GM19238 (cell line): Measurements from ENCODE around the gene RAPGEF3.
A peak's percentile ranks its signal among the peaks of the same experiment; 100 is the strongest.

Experiments used
- DNase-seq: peaks from one replicate; pipeline ENCODE4 v3.0.0; 2011; ENCODE audit warnings: low spot score; ENCODE audit not compliant: insufficient read length

Gene RAPGEF3

DNA sequence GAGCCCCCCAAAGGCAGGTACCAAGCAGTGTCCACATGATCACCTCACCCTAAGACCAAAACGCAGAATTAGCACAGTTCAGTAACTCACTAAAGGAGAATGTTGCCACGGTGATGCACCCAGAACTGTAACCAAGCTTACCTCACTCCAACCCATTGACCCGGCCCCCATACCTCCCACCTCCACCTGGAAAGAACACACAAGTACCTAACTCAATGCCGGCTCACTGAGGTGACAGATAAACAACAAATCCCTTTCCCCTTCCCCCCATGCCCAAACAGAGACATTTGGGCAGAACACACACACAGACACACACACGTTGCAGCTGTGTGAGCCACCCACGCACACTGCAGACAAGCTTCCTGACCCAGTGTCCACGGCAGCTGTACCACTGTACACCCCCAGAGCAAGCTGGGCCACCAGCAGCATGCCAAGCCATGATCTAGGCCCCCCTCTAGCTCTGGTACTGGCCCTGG, 1.3 kb downstream of the RAPGEF3 start:
- DNase-seq: no peak

DNA sequence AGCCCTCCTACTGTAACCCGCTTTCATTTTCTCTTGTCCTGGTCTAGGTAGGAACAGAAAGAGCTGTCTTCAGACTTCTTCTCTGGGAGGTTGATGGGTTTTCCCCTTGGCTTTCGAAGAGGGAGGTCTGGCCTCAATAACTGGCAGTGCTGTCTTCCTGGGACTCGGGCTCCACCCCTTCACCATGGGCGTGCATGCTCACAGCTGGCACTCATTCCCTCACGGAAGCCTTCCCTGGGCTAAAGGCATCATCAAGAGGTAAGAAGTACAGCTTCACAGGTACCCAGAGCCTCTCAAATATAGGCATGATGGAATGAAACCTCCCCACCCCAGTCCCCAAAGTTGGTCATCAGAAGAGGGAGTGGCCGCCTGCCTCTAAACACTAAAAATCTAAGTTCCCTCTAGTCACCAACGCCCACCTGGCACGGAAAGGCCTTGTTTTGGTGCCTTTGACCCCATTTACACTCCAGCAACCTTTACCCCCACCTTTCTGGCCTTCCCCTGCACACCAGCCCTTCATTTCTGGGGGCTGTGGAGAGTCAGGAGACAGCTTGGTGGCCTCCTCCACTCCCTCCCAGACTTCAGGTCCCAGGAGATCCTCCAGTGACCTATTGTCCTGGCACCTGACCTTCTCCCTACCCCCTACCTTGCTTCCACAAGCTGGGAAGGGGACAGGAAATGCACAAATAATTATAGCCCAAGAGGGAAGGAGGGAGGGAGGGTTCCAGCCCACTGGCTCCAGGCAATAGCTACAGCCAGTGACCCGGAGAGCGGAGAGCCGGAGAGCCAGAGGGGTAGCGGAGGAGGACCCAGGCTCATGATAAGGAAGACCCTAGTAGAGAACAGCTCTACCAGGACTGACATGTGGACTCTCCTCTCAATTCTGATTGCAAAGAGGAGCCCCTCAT, 2.8 kb downstream of the RAPGEF3 start:
- peak; percentile 75 for DNase-seq

DNA sequence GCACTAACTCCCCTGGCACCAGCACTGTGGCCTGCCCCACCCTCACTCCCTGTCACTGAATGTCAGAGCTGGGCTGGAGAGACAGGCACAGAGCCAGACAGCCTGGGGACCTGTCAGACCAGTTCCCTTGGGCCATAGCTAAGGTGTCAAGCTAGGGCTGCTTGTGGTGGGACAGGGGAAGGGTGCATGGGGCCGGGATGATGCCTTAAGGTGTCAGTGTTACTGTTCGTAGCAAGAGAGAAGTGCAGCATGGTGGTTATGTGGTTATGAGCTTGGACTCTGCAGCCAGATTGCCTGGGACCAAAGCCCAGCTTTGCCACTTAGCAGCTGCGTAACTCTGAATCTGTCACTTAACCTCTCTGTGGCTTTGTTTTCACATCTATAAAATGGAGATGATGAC, 3.8 kb downstream of the RAPGEF3 start:
- no peak for DNase-seq

DNA sequence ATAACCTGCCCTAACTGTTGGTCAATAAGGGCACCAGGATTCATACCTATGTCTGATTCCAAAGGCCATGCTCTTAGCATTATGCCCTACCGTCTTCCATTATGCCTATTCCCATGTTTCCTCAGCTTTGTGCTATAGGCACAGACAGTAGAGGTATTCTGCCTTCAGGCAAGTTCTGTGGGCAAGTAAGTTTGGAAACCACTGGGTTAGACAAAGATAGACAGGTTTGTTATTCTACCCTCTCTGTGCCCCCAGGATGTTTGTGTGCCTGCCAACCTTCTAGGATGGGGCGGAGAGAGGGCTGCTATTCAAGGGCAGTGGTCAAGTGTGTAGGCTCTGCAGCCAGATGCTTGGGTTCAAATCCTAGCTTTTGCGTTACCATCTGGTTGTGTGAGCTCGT, 4.6 kb downstream of the RAPGEF3 start:
- no peak for DNase-seq

GRCh38 chr12:47753021-47754001, 5.4 kb downstream of the RAPGEF3 start:
- no peak for DNase-seq

DNA sequence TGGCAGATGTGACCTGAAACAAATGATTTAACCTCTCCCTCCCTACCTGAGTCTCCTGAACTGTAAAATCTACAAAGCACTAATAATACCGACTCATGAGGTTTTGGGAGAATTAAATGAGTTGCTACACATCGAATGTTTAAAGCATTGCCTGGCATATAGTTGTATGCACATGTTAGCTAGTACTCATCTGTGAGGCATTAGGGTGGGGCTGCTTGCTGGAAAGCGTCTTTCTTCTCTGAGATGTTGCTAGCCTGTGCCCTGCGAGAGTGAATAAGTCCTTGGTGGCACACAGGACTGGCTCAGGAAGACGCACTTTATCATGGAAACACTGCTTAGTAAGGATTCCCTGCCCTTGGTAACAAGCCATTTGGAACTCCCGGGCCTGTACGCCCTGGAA, 6.1 kb downstream of the RAPGEF3 start:
- no peak for DNase-seq

GRCh38 chr12:47752121-47752520, 6.6 kb downstream of the RAPGEF3 start:
- DNase-seq: no peak

DNA sequence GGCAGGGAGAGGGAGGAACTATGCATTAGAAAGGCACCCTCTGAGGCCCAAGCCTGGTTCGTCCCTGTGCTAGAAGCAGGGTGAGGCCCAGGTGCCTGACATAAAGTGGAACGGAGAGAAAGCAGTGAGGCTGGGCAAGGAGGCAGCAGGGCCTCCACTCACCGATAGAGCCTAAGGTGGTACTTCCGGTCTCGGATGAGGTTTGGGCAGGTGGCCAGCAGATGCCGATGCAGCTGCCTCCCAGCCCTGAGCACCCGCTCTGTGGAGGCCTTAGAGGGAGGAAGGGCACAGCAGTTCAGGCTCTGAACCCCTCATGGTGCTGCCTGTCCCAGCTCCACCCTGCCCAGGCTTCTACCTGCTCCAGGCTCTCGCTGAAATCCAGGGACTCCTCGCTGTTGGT, 7.1 kb downstream of the RAPGEF3 start:
- DNase-seq: no peak

DNA sequence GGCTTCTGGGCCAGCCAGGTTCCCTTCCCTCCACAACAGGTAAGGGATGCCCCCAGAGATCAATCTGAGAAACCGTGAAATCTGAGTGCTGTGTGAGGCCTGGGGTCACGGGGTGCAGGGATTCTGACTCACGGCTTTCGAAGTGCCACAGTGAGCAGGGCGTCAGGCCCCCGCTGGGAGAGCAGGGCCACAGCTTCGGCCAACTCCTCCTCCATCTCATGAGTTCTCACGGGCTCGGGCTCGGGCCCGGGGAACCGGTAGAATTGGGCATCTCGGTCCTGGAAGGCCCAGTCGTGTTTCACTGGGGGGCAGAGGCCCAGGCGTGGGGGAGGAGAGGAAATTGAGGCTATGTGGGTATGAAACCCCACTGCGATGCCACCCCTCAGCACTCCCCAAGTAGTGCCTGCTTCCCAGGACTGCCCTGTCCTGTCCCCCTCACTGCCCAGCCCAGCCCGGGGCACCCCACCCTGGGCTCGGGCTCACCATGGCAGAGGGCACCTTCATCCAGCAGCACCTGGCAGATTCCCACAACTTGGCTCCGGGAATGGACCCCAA, 7.7 kb downstream of the RAPGEF3 start:
- no peak for DNase-seq

DNA sequence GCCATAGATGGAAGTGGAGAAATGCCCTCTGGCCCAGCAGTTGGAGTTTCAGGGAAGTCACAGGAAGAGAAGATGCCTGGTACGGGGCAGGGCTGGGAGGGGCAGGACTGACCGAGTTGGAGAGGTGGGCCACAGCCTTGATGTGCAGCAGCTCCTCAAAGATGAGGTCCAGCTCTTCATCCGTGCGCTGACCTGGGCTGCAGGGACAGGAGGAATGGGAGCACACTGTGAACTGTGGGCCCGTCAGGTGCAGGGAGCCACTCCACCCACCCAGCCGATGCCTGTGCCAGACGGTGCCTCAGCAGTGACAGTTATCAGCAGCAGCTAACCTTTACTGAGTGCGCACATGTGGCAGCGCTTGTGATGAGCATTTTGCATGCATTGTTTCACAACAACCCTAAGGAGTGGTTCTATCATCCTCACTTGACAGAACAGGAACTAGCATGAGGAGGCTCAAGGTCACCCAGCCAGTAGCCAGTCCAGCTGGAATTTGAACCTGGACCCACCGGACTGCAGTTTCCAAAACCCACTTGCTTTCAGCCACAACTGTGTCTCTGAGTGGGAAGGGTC, 8.4 kb downstream of the RAPGEF3 start:
- no peak for DNase-seq

- DNase-seq: no peak
Observed at GRCh38 chr12:47748899-47749298, 9.8 kb downstream of the RAPGEF3 start.

- no peak for DNase-seq
Observed at GRCh38 chr12:47748507-47748828, 10.2 kb downstream of the RAPGEF3 start.

DNA sequence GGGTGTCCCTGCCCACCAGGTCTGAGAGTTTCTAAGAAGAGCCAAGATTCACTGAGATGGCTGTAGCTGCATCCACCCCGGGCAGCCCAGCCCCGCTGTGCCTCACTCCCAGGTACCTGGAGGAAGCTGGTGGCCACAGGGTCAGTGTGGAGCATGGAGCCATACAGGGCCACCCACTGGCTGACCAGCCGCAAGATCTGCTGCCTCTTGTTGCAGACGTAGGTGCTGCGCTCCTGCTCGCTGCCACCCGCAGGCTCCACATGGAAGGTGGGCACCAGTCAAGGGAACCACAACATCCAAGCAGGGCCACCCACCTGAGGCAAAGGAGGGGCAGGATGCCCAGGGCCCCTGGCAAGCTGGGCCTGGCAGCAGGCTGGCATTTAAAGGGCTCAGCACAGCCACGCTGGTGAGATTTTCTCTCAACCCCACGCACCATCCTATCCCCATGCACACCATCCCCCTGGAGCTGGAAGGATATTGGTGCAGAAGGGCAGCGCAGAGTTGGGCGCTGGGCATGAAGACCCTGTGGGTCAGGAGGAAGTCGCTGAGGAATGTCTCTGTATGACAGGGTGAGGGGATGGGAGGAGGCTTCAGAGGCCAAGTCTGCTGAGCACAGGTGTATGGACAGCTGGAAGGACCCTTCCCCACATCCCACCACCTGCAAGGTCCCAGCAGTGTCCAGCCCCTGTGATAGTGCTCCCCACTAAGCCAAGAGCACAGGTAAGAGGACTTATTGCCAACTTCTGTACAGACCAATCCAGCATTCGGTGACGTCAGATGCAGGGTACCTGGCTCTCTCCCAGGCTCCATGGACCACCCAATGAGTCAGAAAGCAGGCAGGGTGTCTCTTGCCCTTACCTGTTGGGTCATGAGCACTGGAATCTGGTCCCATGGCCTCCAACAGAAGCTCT, 10.8 kb downstream of the RAPGEF3 start:
- DNase-seq: no peak

DNA sequence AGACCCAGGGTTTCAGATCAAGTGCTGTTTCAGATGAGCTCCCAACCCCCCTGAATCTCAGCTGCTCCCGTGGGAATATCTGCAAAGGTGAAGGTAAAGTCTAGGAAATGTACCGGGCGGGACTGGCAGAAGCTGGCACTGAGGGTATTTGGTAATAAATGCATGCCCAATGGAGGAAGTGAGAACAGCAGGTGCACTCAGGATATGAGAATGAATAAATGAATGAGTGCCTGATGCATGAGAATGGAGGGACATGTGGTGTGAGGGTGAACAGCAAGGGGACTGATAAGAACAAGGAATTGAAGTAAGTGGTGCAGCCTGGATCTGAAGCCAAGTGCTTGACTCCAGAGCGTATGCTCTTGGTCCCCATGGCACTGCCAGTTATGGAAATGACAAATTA, 11.6 kb downstream of the RAPGEF3 start:
- DNase-seq: no peak

GRCh38 chr12:47746523-47746922, 12.2 kb downstream of the RAPGEF3 start:
- DNase-seq: no peak

DNA sequence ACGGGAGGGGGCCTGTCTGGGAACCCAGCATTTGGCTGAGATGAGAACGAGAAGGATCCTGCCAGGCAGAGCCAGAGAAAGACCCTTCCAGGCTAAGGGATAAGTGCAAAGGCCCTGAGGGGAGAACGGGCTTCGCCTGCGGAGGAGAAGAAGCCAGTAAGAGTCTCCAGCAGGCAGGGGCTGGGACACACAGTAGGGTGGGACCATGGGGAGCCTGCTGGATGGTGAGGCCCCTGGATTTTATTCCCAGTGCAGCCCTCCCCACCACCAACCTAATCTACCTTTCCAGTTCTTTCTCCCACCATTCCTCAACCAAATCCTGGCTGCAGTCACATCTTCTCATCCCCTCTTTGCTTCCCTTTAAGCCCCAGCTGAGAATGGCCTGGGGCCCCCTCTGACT, 12.6 kb downstream of the RAPGEF3 start:
- no peak for DNase-seq

DNA sequence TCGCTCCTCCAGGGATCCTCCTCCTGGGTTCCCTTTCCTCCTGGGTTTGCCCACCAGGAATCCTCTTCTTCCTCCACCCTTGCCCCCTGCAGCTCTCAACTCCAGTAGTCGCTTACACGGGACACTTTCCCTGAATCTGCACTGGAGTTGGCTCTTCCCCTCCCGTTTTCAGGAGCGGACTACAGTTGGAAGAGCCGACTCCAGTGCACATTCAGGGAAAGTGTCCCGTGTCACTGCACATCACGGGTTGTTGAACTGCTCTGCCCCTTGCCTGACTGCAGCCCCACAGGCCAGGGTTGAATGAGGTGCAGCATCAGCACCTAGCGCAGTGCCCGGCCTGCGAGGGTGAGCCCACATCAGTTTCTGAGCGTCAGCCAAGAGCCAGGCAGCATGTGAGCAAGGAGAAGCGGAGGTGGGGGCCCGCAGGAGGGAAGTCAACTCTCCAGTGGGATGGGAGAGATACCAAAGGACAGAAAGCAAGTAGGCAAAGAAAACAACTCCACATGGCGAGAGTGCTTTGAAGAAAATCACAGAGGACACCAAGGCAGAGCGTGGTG, 13.1 kb downstream of the RAPGEF3 start:
- no peak for DNase-seq

DNA sequence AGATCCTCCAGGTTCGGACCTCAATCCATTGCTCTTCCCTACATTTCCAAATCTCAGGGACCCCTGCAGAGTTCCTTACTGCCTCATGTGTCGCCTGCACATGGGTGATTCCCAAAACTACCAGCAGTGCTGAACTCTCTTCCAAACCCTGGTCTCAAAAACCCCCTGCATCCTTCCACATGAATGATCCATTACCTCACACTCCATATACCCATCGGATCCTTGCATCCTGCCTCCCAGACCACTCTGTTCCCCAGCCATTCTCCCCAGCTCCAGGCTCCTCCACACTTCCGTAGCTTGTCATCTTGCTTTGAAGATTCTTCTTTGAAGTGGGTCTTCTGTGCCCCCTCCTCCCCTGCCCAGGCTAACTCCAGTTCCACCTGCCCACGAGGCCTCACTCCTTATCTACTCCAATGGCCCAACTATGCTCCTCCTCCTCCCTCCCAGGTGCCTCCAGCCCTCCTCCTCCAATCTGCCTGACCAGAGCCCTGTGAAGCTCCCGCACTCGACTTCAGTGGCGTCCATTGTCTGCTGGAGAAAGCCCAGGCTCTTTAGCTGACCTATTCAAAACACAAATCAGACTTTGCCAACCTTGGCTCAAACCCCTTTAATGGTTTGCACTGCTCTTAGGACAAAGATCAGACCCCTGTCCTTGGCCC, 13.8 kb downstream of the RAPGEF3 start:
- no peak for DNase-seq

DNA sequence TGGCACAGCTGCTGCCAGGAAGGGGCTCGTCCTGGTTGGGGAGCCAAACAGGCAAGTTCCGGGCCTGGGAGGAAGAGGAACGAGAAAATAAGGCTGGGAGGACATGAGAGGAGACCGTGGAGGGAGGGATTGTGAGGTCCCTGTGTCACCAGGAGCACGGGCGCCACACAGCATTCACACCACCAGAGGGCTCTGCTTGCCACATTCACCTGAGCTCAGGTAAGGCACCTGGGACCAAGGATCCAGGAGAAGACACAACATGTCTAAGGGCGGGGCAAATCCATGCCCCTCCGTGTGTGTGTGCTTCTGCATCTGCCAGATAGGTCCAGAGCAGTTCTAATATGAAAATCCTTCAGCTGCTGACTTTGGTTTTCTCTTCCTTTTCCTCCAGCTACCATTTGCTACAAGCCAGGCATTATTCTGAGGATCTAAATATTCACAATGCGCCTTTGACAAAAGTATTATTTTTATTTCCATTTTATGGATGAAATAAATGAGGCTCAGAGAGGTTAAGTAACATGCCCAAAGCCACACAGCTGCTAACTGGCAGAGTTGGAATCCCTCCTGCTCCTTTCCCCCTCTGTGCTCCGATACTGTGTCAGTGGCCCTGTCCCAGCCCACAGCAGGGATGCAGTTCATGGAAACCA, 14.6 kb downstream of the RAPGEF3 start:
- DNase-seq: no peak
